Nephron progenitor cell (in vitro differentiated cells): ENCODE measurements around the gene CRELD1.

Experiments used
- DNase-seq: peaks from one replicate; pipeline ENCODE4 v3.0.0; 2021
- H3K27ac Mint-ChIP-seq: 2 replicates; pipeline ENCODE4 v1.8.0; 2021; ENCODE audit warnings: mild to moderate bottlenecking, moderate library complexity, mixed read lengths
- H3K27me3 Mint-ChIP-seq: 2 replicates; pipeline ENCODE4 v1.8.0; 2021; ENCODE audit warnings: mild to moderate bottlenecking, low read depth, mixed read lengths; ENCODE audit not compliant: poor library complexity
- H3K36me3 Mint-ChIP-seq: 2 replicates; pipeline ENCODE4 v1.8.0; 2021; ENCODE audit warnings: low read depth, mixed read lengths
- H3K4me1 Mint-ChIP-seq: 2 replicates; pipeline ENCODE4 v1.8.0; 2021; ENCODE audit warnings: mixed read lengths
- H3K4me3 Mint-ChIP-seq: 2 replicates; pipeline ENCODE4 v1.8.0; 2021; ENCODE audit warnings: mild to moderate bottlenecking, moderate library complexity, mixed read lengths
- H3K9me3 Mint-ChIP-seq: 2 replicates; pipeline ENCODE4 v1.8.0; 2021; ENCODE audit warnings: mild to moderate bottlenecking, moderate library complexity, mixed read lengths
- TF ChIP-seq, protein P1 (sequence below): fragments of 200-600 bp; sonication (generic); IDR thresholded peaks from 2 replicates; pipeline ENCODE4 v1.5.0; 2021; ENCODE audit warnings: antibody characterized with exemption

The CRELD1 gene

DNA sequence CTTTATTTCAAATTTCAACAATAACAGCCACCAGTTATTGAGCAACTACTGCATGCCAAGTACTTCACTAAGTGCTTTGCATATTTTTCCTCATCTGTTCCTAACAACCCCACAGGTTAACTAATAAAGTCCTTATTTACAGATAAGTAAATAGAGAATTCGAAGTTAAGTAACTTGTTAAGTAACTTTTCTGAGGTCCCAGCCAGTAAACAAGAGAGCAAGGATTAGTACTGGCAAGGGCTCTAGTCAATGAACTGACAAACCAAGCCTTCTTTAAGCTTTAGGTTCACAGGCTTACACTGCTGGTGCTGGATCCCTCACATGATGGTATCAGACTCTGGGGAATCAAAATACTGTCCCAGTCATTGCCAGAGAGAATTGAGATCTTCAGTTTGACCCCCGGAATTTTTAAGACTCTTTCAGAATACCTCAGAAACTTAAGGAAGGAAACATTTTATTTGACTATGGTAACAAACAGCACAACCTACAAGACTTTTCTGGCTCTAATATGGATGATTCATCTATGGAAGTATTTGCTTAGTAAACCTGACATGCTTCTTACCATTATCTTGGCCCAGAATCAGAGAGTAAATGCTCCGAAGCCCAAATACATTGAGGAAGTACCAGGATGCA lies 36.5 kb downstream of the CRELD1 start:
- no peak overlapping the region for H3K27ac Mint-ChIP-seq

DNA sequence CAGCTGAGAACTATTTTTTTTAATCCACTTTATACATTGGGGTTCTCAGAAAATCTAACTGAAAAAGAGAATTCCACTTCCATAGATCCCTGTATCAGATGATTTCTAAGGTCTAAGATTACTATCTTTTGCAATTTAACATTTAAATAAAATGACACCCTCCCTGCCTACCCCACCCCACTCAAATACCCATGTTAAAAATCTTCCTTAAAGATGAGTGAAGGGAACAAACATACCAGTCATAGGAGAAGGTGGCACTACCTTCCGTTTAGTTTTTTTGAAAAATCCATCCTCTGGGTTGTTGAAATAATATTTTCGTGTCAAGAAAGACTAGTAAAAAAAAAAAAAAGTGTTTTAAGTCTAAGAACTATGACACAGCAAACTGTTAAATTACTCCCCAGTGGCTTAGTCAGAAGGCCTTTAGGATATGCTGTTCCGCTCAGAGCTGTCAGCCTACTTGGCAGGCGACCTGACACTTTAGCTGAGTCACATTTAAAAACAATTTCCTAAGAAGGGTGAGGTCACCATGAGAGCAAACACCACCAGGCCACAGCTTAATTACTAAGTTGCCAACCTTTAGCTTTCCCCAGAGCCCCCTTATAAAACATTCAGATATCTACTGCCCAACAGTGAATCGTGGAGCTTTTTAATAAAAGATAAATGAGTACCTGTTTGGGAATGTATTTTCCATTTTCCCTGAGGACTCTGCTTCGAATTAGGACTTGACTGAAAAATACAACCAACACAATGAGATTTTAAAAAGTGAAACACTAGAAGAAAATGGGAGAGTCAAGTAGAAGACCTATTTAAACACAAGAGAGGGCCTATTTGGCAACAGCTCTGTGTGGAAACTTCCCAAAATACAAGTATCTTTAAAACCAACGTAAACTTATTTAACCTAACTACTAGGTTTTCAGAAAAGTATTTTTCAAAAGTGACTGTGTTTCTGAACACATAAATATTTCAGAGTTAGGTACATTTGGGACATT lies 43.4 kb downstream of the CRELD1 start:
- DNase-seq = no peak
- Mint-ChIP-seq H3K9me3 (no peaks in the 10 kb centered on the region), H3K4me3 (no peak overlapping the region), H3K27ac (peak overlapping the region; percentile 92), H3K27me3 (no peaks in the 10 kb centered on the region), H3K36me3 (peaks cover 49% of the 10 kb centered on the region), H3K4me1 (peaks cover 16% of the 10 kb centered on the region)
- TF ChIP-seq, protein P1, sequence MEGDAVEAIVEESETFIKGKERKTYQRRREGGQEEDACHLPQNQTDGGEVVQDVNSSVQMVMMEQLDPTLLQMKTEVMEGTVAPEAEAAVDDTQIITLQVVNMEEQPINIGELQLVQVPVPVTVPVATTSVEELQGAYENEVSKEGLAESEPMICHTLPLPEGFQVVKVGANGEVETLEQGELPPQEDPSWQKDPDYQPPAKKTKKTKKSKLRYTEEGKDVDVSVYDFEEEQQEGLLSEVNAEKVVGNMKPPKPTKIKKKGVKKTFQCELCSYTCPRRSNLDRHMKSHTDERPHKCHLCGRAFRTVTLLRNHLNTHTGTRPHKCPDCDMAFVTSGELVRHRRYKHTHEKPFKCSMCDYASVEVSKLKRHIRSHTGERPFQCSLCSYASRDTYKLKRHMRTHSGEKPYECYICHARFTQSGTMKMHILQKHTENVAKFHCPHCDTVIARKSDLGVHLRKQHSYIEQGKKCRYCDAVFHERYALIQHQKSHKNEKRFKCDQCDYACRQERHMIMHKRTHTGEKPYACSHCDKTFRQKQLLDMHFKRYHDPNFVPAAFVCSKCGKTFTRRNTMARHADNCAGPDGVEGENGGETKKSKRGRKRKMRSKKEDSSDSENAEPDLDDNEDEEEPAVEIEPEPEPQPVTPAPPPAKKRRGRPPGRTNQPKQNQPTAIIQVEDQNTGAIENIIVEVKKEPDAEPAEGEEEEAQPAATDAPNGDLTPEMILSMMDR = no peak

More for the DNA sequence above, 36.5 kb downstream of the CRELD1 start:
- peaks cover 3% of the 10 kb centered on the region for H3K27me3 Mint-ChIP-seq
- H3K4me1 Mint-ChIP-seq = no peaks in the 10 kb centered on the region
- TF ChIP-seq, protein P1 = no peak
- no peaks in the 10 kb centered on the region for H3K9me3 Mint-ChIP-seq
- no peak for DNase-seq
- H3K4me3 Mint-ChIP-seq = no peak overlapping the region
- H3K36me3 Mint-ChIP-seq = peaks cover 70% of the 10 kb centered on the region

DNA sequence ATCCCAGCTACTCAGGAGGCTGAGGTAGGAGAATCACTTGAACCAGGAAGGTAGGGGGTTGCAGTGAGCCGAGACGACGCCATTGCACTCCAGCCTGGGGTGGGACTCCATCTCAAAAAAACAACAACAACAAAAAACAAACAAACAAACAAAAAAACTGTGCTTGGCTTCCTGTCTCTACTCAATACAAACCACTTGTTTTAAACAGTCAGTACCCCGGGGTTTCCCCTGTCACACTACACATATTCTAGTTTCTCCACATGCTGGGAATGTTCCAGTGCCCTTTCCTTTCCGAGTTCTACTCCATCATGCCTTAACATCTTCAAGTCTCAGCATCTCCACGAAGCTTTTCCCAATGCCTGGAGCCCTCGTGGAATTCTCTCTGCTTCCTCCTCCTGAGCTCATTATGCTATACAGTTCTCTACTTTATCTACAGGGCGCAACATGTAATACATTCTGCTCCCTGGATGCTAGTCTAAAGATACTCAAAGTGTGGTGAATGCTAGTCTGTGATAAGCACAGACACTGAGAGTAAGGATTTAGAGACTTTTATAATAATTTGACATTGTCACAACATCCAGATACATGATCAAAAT lies 45.2 kb downstream of the CRELD1 start:
- no peak for DNase-seq
- peak overlapping the region; percentile 16 for H3K27ac Mint-ChIP-seq
- peaks cover 43% of the 10 kb centered on the region for H3K36me3 Mint-ChIP-seq
- TF ChIP-seq, protein P1 = no peak
- no peaks in the 10 kb centered on the region for H3K27me3 Mint-ChIP-seq
- no peaks in the 10 kb centered on the region for H3K9me3 Mint-ChIP-seq
- no peak overlapping the region for H3K4me3 Mint-ChIP-seq
- peaks cover 16% of the 10 kb centered on the region for H3K4me1 Mint-ChIP-seq

DNA sequence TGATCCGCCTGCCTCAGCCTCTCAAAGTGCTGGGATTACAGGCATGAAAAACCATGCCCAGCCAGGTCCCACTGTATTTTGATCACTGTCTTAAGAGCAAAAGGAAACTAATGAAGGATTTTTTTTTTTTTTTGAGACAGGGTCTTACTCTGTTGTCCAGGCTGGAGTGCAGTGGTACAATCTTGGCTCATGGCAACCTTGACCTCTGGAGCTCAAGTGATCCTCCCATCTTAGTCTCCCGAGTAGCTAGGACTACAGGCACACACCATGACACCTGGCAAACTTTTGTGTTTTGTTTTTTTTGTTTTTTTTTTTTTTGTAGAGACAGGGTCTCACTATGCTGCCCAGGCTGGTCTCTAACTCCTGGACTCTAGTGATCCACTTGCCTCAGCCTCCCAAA lies 46.6 kb downstream of the CRELD1 start:
- Mint-ChIP-seq H3K36me3 (peaks cover 30% of the 10 kb centered on the region), H3K4me1 (peaks cover 16% of the 10 kb centered on the region), H3K27ac (no peak overlapping the region), H3K9me3 (no peaks in the 10 kb centered on the region), H3K4me3 (no peak overlapping the region), H3K27me3 (no peaks in the 10 kb centered on the region)
- TF ChIP-seq, protein P1 = no peak
- no peak for DNase-seq

DNA sequence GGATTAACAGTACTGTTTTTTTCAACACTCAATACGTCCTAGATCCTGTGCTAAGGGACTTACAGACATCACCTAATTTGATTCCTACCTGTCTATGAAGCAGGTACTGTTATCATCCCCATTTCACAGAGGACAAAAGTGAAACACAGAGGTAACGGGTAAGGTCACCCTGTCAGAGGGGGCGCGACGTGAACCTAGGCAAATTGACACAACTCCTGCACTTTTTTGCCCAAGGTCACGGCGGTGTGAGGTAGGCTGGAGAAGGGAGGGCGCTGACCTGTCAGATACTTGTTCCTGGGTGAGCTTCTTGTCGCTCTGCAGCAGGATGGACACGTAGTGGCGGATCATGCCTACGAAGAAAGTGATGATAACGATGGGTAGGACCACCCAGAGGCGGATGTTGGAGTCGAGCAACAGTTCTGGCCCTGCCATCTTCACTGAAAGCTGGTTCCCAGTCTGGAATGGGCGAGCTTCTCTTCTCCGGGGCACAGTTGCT lies 52.6 kb downstream of the CRELD1 start:
- DNase-seq = no peak
- TF ChIP-seq, protein P1 = no peak
- Mint-ChIP-seq H3K4me3 (peak overlapping the region; percentile 98), H3K27me3 (no peaks in the 10 kb centered on the region), H3K36me3 (peaks cover 3% of the 10 kb centered on the region), H3K4me1 (peaks cover 24% of the 10 kb centered on the region), H3K9me3 (no peaks in the 10 kb centered on the region), H3K27ac (peak overlapping the region; percentile 98)
